Measurements from ENCODE around the gene SSBP1. TPM values are rescaled to one million over a fixed set of nuclear protein-coding genes. Genes with fewer than 3 reads are reported as not detected.
"Not testable (repeated sequence)": the region's sequence is repeated elsewhere in the genome, so short reads cannot be mapped to it uniquely, and the experiment has no call there.

The SSBP1 gene, protein sequence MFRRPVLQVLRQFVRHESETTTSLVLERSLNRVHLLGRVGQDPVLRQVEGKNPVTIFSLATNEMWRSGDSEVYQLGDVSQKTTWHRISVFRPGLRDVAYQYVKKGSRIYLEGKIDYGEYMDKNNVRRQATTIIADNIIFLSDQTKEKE
- total RNA-seq: 152 and 197 TPM in 2 replicates

GRCh38 chr7:141737836-141738591, at the start of gene SSBP1:
Gene SSBP1, plus strand, starts transcription at chr7:141738358. Its CDS starts 809 bp downstream, at chr7:141739167.
- peak; percentile 99 for DNase-seq

DNA sequence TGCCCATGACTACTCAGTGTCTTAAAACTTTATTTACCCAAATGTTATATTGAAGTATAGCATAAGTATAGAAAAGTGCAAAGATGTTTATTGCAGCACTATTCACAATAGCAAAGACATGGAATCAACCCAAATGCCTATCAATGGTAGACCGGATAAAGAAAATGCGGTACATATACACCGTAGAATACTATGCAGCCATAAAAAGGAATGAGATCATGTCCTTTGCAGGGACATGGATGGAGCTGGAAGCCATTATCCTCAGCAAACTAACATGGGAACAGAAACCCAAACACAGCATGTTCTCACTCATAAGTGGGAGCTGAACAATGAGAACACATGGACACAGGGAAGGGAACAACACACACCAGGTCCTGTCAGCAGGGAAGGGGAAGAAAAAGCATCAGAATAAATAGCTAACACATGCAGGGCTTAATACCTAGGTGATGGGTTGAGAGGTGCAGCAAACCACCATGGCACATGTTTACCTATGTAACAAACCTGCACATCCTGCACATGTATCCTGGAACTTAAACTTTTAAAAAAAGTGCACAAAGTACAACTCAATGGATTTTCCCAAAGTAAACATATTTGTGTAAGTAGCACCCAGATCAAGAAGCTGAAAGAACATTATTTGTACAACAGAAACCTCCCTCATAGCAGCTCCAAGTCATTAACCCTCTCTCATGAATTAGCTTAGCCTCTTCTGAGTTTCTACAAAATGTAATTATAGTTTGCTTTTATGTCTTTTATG, 48.9 kb upstream of the SSBP1 start:
- DNase-seq: not testable (repeated sequence)

DNA sequence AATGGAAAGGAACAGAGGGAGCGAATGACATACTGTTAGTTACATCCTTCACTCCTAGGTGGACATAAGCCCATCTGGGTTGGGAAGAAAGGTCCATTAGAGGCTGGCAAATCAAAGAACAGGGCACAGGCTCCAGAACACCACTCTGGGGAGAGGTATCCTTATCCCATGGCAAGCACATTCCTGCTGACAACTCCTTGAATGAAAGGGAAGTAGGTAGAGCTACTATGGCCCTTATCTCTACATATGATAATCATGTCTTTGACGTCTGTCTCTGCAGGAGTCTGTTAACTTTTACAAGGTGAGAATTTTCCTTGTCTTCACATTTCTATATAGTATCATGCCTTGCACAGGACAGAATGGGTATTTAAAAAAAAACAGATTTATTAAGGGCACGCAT, 46.6 kb upstream of the SSBP1 start:
- no peak for DNase-seq

GRCh38 chr7:141691961-141692360, 46.2 kb upstream of the SSBP1 start:
- no peak for DNase-seq

GRCh38 chr7:141693082-141693481, 45.1 kb upstream of the SSBP1 start:
- DNase-seq: no peak

- DNase-seq: no peak
Measured at GRCh38 chr7:141695803-141696289, 42.3 kb upstream of the SSBP1 start.

- DNase-seq: peak; percentile 43
Measured at GRCh38 chr7:141696348-141696747, 41.8 kb upstream of the SSBP1 start.

DNA sequence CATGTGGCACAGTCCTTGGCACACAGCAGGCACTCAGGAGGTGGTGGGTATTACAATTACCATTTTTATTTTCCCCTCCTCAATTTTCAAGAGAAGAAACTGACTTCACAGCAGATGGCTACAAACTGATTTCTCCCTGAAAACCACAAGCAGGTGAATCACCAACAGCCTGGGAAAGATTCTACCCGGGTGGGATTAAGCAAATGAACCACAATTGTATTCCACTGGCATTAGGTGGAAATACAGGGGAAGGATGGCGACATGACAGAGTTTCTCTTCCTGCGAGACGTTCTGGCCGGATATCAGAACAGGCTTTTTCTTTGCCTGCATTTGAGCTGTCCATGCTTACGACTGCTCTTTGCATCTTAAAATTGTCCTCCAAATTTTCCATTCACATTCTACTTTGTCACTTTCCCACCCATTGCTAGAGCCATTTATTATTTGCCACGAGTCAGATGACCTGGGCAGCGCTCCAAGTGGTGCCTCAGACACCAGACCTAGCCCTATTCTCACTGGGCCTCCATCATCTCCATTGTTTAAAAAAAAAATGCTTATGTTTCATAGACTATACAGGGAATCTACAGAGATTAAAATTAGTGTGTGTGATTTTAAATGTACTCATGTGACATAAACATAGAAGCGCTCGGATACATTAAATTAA, 40.8 kb upstream of the SSBP1 start:
- DNase-seq: peak; percentile 71

- DNase-seq: no peak
Measured at GRCh38 chr7:141698247-141699015, 39.7 kb upstream of the SSBP1 start.

DNA sequence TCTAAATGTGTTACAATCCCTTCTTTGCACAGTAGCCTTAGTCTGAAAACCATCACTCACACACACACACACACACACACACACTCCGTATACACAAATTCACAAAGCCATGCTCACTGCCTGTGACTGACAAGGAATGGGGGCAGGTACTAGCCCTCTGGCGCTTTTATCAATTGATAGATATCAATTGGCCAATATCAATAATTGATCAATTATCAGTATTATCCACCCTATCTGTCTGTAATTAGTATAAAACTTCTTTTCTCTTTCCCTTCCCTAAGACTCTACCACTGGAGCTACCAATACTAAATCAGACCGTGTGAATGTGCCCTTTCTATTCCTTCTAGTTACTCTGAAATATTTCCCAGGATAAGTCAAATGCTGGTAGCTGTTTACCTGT, 38.3 kb upstream of the SSBP1 start:
- DNase-seq: no peak

DNA sequence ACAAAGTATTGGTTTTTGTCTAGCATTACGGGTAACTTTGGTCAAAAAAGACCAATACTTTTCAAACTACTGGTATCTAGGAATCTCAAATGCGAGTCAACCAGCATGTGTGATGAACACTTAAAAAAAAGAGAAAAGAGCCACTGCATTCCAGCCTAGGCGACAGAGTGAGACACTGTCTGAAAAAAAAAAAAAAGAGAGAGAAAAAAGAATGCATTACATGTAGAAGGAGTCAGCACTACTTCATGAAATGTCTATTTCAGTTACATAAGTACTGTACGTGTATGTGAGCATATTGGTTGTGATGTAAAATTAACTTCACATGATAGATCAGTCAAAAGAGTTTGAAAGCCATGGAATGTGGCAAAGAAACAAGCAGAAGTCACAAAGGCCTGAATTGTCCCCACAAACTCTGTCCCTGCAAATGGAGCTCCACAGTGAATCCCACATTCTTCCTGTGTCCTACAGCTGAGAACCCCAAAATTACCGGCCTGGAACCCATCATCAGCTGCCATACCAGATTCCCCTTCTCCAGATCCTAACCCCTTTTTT, 37.8 kb upstream of the SSBP1 start:
- no peak for DNase-seq

DNA sequence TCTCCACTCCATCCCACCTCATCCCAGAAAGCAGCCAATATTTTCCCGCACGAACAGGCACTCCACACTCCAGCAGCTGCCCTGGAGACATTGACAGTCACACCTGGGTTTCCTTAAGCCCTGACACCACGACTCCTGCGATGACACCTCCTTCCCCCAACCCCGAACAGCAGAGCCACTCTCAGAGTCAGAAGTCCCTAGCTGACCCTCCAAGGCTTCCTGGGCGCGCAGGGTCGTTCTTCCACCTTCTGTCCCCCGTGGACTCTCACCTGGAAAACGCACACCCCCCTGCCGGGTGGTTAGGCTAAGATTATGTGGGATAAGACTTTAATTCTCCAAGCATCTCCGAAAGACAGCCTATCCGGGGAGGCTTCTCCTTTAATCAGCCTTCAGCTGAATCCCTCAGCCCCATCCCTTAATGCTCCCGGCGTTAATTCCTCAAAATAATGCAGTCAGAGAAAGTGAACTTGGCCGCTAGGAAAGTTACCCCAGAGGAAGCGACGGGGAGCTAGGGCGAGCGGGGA, 37.2 kb upstream of the SSBP1 start:
- peak; percentile 29 for DNase-seq

DNA sequence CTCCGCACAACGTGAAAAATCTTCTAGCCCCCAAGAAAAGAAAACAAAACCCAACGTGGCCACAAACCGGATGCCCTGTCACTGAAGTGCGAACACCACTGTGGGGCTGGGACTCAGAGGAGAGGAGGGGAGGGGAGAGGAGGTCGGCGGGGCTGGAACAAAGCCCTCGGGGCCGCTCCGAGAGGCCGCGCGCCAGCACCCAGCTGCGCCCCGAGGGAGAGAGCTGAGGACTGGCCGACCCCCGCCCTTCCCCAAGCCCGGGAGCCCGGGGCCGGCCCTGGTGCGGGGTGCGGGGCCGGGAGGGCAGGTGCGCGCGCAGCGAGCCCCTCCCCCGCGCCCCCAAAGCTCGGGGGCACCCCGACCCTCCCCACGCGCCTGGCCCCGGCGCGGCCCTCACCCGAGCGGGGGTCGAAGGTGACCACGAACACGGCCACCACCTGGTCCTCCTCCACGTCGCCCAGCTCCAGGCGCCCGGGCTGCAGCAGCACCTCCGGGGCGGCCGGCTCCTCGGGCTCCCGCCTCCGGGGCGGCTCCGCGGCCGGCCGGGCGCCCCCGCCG, 36.6 kb upstream of the SSBP1 start:
- DNase-seq: peak; percentile 58

DNA sequence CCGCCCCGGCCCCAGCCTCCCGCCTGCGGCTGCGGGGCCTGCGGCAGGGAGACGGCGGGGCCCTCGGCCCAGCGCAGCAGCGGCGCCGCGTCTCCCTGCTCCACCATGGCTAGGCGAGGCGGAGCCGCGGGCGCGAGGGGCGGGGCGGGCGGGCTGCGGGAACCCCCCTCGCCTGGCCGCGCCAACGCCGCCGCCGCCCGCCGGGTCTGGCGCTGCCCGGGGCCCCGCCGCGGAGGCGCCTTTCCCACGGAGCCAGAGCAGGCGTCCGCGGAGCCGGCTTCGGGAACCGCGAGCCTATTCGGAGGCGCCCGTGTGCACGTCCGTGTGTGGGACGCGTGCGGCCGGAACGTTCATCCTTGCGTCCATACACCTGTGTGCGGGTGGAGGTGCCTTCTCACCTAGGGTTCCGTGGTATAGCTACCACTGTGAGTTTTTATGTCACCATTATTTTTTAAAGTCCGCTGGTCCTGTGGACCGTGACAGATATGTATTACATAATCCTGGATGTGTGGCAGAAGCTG, 36.1 kb upstream of the SSBP1 start, which contains the start of gene DENND11:
TSS of gene DENND11 (minus strand) at position 120 of the 521 bp plus-strand sequence. CDS start at position 107, 13 bp downstream.
- peak; percentile 64 for DNase-seq

DNA sequence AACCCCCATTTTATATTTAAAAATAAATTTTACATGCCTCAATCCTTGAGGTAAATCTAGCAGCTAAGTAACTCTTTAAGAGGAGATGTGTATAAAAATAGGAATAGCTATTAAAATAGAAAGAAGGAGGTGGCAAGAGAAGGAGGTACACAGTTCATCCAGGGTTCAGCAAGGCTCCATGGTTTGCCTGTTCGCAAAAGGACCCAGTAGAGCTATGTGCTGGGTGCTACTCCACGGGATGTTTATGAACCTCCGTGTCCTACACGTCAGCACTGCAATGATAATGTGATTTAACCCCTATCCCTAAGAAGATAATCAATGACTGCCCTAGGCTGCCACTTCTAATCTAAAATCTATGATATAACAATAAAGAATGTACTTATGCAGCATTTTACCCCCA, 35.3 kb upstream of the SSBP1 start:
- no peak for DNase-seq

DNA sequence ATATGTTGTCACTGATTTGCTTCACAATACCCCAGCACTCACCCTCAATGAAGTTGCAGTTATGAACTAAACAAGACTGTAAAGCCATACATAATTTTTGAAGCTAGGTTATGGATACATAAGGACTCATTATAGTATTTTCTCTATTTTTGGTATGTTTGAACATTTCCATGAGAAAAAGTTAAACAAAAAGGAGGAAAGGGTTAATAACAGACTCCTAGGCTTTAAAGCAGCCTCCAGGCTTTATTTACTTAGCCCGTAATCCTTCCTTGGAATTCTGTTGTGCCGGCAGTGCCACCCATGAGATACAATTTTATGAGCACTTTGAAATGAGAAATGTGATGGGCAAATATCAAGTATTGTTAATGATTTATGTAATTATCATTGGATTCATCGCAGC, 34.0 kb upstream of the SSBP1 start:
- DNase-seq: no peak

DNA sequence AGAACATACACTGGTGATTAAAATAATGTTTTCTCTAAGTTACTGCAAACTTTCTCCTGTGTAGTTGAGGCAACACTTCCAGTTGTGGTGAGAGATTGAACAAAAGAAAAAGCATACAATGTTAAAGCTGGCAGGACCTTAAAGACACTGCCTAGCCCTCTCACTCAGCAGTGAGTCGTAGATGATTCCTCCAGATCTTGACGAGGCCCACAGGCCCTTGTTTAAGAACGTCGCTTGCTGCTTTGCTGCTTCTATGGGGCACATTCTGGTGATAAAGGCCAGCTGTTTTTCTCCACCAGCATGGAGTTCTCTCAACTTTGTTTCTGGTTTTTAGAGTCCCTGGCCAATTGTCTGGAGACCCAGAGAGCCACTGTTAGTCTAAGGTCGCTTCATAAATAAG, 33.4 kb upstream of the SSBP1 start:
- DNase-seq: no peak

DNA sequence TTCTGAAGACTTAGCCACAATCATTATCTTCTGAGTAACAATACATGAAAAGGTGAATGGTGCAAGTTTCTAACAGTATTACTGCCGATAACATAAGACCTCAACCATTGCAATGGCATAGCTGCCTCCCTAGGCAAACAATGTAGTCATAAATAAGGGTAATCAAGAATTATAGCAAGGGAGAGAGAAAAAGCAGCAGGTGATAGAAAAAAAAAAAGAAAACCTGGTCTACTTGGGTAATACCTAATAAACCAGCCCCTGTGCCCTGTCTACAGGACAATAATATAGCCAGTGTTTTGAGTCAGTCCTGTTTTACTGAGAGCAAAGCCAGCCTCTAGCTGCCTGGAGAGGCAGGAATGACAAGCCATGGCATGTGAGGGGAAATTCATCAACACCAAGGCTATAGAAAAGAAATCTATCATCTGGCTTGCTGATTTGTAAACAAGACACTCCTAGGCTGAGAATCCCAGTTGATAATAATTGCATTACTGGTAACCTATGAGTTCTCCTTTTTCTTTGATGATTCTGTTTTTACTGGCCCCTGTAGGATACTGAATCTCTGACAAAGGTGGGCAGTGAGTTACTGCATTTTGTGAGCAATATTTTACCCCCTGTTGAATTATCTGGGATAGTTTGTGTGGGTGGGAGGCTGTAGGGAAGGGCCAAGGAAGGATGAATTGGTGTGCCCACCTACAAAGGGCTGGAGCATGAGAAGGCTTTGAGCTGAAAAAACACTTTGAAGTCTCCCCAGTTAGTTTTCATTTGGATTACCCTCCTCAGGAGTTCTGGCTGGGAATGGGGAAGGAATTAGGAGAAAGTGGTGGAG, 31.7 kb upstream of the SSBP1 start:
- no peak for DNase-seq

DNA sequence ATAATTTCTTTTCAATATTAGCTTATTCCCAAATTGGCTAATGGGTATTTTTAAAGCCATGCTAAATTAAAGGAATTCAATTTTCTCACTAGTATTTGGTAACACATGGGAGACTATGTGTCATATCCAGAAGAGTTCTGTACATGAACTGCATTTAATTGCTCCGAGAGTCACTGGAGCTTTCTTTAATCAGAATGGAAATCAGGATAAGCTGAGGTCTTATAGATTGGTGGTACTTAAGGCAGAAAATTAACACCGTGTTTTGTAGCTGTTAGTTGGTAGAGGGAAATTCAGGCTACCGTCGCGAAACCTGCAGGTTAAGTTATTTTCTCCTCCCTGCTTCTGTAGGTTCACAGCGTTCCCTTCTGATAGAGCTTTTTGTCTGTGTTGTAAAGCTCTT, 29.8 kb upstream of the SSBP1 start, which contains the start of gene WEE2:
TSS of gene WEE2 (plus strand) at position 3 of the 400 bp plus-strand sequence. CDS start 406 bp downstream, outside the sequence.
- no peak for DNase-seq

GRCh38 chr7:141709318-141709717, 28.8 kb upstream of the SSBP1 start:
- no peak for DNase-seq
